ENCODE results near the gene EPB41L3. TPM values are rescaled to one million over a fixed set of nuclear protein-coding genes. Genes with fewer than 3 reads are reported as not detected.

EPB41L3 gene
- total and polyA plus RNA-seq, 10 donors: 8.0 to 121 (median 49.1) TPM

DNA sequence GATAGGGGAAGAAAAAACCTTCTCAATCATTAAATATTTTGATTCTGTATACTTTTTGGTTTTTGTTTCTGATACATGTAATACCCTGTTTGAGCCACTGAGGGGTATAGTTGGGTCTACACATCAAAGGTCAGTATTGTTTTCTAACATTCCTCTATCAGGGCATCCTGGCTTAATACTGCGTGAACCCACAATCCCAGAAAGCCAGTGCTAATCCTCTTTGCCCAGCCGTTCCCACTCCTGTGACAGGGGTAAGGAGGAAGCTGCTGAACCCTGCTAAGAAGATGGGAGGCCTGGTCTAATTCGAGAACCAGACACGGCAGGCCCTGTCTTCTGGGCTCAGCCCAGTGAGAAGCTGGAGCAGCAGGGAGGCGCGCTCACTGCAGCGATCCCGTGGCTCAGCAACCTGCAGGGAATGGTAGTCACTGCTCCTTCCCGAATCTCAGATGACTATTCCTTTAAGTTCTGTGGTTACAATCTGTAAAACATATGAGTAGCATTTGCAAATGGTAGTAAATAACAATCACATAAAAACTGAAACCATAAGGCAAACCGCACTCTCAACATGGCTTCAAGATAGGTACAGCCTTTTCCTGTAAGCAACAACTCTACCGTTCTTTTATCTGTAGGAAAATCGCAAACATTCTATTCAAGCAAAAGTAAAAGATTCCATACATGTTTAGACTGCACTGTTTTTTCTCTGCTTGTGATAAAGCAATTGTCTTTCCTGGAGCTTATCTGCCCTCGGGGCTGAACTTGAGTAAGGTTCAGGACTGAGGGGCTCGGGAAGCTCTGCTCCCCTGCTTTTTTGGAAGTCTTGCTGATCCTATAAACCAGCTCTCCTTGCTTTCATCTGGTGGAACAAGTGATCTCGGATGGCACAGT, 87.0 kb downstream of the EPB41L3 start:
- intact Hi-C loops (cut with DNase I; ENCODE audit: low total_unique reads): no loop called here
- Histone ChIP-seq H3K27me3 (replicated peaks in 1 of 7) (no peaks in the 10 kb centered on the region), H3K36me3 (no peaks in the 10 kb centered on the region), H3K9me3 (no peaks in the 10 kb centered on the region), H3K4me3 (peak overlapping the region in 2 of 8 donors; percentile 16 to 50), H3K4me1 (peaks cover 0 to 35% (median 6%) of the 10 kb centered on the region in 6 donors), H3K27ac (peak overlapping the region in 3 of 8 donors; percentile 46 to 74 (median 62))
- WGBS, 5 donors: 41 to 61% (median 55%) methylated on average over 13 to 15 of the region's 15 CpGs
- DNase-seq: no peak
- TF ChIP-seq, protein P1, sequence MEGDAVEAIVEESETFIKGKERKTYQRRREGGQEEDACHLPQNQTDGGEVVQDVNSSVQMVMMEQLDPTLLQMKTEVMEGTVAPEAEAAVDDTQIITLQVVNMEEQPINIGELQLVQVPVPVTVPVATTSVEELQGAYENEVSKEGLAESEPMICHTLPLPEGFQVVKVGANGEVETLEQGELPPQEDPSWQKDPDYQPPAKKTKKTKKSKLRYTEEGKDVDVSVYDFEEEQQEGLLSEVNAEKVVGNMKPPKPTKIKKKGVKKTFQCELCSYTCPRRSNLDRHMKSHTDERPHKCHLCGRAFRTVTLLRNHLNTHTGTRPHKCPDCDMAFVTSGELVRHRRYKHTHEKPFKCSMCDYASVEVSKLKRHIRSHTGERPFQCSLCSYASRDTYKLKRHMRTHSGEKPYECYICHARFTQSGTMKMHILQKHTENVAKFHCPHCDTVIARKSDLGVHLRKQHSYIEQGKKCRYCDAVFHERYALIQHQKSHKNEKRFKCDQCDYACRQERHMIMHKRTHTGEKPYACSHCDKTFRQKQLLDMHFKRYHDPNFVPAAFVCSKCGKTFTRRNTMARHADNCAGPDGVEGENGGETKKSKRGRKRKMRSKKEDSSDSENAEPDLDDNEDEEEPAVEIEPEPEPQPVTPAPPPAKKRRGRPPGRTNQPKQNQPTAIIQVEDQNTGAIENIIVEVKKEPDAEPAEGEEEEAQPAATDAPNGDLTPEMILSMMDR (IDR thresholded peaks at IDR 0.05 in 8 of 11, conservative IDR thresholded peaks at IDR 0.05 in 3 of 11): peak in 6 of 11 experiments; percentile 23 to 33 (median 26)
- TF ChIP-seq POLR2AphosphoS5 (IDR thresholded peaks at IDR 0.05): no peak

DNA sequence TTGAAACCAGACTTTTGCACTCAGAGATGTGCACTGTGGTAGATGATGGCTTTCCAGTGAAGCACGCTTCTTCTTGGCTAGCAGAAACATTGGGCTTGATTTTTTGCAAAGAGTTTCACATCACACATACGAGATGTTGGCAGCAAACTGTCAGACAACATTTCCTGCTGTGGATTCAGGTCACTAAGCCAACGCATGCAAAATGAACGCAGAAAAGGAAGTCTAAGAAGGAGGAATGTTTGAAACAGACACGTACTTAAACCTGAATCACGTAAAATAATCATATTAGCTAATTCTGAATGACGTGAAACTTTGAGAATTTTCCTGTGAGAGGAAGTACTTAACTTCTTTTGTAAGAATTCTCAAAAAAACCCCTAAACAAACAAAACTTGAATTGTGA, 88.1 kb downstream of the EPB41L3 start:
- H3K9me3 ChIP-seq: no peaks in the 10 kb centered on the region
- peak overlapping the region in 2 of 8 donors; percentile 62 to 74 for H3K27ac ChIP-seq
- peaks cover 0 to 28% (median 6%) of the 10 kb centered on the region in 6 donors for H3K4me1 ChIP-seq
- DNase-seq: no peak
- no peak overlapping the region for H3K4me3 ChIP-seq
- 26 to 36% (median 27%) methylated on average over 7 of the region's 7 CpGs for WGBS, 5 donors
- intact Hi-C loops (cut with DNase I; ENCODE audit: low total_unique reads): no loop called here
- no peak for TF ChIP-seq POLR2AphosphoS5 (IDR thresholded peaks at IDR 0.05)
- no peak for TF ChIP-seq POLR2A (IDR thresholded peaks at IDR 0.05)
- TF ChIP-seq, protein P1 (IDR thresholded peaks at IDR 0.05 in 8 of 11, conservative IDR thresholded peaks at IDR 0.05 in 3 of 11): no peak
- H3K27me3 ChIP-seq (replicated peaks in 1 of 7): no peaks in the 10 kb centered on the region
- no peaks in the 10 kb centered on the region for H3K36me3 ChIP-seq

DNA sequence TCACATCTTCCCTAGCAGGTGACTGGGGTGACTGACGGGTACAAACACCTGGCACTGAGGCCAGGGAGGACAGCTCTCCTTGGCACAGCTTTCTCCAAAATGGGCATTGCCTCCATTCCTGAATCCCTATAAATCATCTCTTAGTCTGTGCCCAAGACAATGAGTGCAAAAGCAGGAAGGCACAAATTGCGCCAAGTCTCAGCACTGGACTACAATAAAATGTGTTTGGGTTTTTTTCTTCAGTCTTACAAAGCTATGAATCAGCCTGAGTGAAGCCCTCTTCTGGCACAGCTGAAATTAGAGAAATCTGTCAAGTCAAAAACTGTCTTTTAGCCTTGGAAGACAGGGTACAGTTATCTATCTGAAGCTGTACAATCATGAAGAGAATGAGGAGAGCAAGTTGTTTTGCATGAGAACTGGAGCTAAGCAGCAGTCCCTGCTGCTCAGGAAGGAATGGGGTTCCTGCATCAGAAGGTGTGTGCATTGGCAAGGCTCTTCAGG, 90.8 kb downstream of the EPB41L3 start:
- WGBS, 5 donors: 86 to 90% (median 88%) methylated on average over 2 of the region's 2 CpGs
- intact Hi-C loops (cut with DNase I; ENCODE audit: low total_unique reads): no loop called here
- H3K27me3 ChIP-seq (replicated peaks in 1 of 7): no peaks in the 10 kb centered on the region

More for the DNA sequence above, 90.8 kb downstream of the EPB41L3 start:
- H3K9me3 ChIP-seq: no peaks in the 10 kb centered on the region
- H3K36me3 ChIP-seq: no peaks in the 10 kb centered on the region
- H3K4me1 ChIP-seq: peaks cover 0 to 28% (median 6%) of the 10 kb centered on the region in 6 donors
- TF ChIP-seq, protein P1 (IDR thresholded peaks at IDR 0.05 in 8 of 11, conservative IDR thresholded peaks at IDR 0.05 in 3 of 11): no peak
- TF ChIP-seq POLR2A (IDR thresholded peaks at IDR 0.05) (no peak), POLR2AphosphoS5 (IDR thresholded peaks at IDR 0.05) (no peak)
- no peak overlapping the region for H3K27ac ChIP-seq
- DNase-seq: no peak
- H3K4me3 ChIP-seq: no peak overlapping the region

Measured in spleen (tissue), 11 donors.